ENCODE results near the gene PCDHA2.
"Not testable (repeated sequence)": the region's sequence is repeated elsewhere in the genome, so short reads cannot be mapped to it uniquely, and the experiment has no call there.

PCDHA2 gene

GRCh38 chr5:140767444-140767843, 27.2 kb upstream of the PCDHA2 start:
- Histone ChIP-seq H3K27me3 (ENCODE audit: low read length) (no peaks in the 10 kb centered on the region), H3K4me3 (ENCODE audit: insufficient read depth, low read length, poor library complexity, severe bottlenecking) (no peak overlapping the region), H3K27ac (ENCODE audit: low read depth, low read length) (no peak overlapping the region), H3K9me2 (replicated peaks; ENCODE audit: insufficient read depth, low read length) (no peaks in the 10 kb centered on the region), H3K36me3 (ENCODE audit: low read length) (0 out of 2 replicates have a peak, but pooled peaks cover 7% of the 10 kb centered on the region), H4K20me1 (ENCODE audit: low read depth, low read length) (no peaks in the 10 kb centered on the region), H3K9me3 (ENCODE audit: insufficient read depth, low read length) (peaks cover 50% of the 10 kb centered on the region), H3F3A (ENCODE audit: insufficient read depth) (no peaks in the 10 kb centered on the region), H3K4me2 (ENCODE audit: low read depth, low read length, poor library complexity, severe bottlenecking) (no peak overlapping the region), H3K9ac (ENCODE audit: low read length) (no peak overlapping the region), H3K79me2 (ENCODE audit: insufficient read depth, low read length) (no peaks in the 10 kb centered on the region), H2AFZ (ENCODE audit: low read depth, low read length, severe bottlenecking) (no peak overlapping the region)
- TF ChIP-seq, protein P1, sequence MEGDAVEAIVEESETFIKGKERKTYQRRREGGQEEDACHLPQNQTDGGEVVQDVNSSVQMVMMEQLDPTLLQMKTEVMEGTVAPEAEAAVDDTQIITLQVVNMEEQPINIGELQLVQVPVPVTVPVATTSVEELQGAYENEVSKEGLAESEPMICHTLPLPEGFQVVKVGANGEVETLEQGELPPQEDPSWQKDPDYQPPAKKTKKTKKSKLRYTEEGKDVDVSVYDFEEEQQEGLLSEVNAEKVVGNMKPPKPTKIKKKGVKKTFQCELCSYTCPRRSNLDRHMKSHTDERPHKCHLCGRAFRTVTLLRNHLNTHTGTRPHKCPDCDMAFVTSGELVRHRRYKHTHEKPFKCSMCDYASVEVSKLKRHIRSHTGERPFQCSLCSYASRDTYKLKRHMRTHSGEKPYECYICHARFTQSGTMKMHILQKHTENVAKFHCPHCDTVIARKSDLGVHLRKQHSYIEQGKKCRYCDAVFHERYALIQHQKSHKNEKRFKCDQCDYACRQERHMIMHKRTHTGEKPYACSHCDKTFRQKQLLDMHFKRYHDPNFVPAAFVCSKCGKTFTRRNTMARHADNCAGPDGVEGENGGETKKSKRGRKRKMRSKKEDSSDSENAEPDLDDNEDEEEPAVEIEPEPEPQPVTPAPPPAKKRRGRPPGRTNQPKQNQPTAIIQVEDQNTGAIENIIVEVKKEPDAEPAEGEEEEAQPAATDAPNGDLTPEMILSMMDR (IDR thresholded peaks at IDR 0.05; ENCODE audit: insufficient read depth, low read length, poor library complexity, severe bottlenecking), result no peak
- TF ChIP-seq EZH2phosphoT487 (conservative IDR thresholded peaks at IDR 0.05; ENCODE audit: low read length), result no peak

GRCh38 chr5:140780512-140780911, 14.1 kb upstream of the PCDHA2 start:
- H3K4me3 ChIP-seq (ENCODE audit: insufficient read depth, low read length, poor library complexity, severe bottlenecking), result no peak overlapping the region
- no peaks in the 10 kb centered on the region for H3K36me3 ChIP-seq (ENCODE audit: low read length)
- no peak overlapping the region for H3K9ac ChIP-seq (ENCODE audit: low read length)
- no peaks in the 10 kb centered on the region for H4K20me1 ChIP-seq (ENCODE audit: low read depth, low read length)
- no peaks in the 10 kb centered on the region for H3K27me3 ChIP-seq (ENCODE audit: low read length)
- H3K79me2 ChIP-seq (ENCODE audit: insufficient read depth, low read length), result no peaks in the 10 kb centered on the region
- H3K9me3 ChIP-seq (ENCODE audit: insufficient read depth, low read length), result peaks cover 13% of the 10 kb centered on the region; the same call in 1 of the 2 replicates
- H2AFZ ChIP-seq (ENCODE audit: low read depth, low read length, severe bottlenecking), result no peak overlapping the region
- TF ChIP-seq, protein P1 (IDR thresholded peaks at IDR 0.05; ENCODE audit: insufficient read depth, low read length, poor library complexity, severe bottlenecking), result no peak
- no peak for TF ChIP-seq EZH2phosphoT487 (conservative IDR thresholded peaks at IDR 0.05; ENCODE audit: low read length)
- no peaks in the 10 kb centered on the region for H3K9me2 ChIP-seq (replicated peaks; ENCODE audit: insufficient read depth, low read length)
- H3K27ac ChIP-seq (ENCODE audit: low read depth, low read length), result no peak overlapping the region
- no peak overlapping the region for H3K4me2 ChIP-seq (ENCODE audit: low read depth, low read length, poor library complexity, severe bottlenecking)
- no peaks in the 10 kb centered on the region for H3F3A ChIP-seq (ENCODE audit: insufficient read depth)

DNA sequence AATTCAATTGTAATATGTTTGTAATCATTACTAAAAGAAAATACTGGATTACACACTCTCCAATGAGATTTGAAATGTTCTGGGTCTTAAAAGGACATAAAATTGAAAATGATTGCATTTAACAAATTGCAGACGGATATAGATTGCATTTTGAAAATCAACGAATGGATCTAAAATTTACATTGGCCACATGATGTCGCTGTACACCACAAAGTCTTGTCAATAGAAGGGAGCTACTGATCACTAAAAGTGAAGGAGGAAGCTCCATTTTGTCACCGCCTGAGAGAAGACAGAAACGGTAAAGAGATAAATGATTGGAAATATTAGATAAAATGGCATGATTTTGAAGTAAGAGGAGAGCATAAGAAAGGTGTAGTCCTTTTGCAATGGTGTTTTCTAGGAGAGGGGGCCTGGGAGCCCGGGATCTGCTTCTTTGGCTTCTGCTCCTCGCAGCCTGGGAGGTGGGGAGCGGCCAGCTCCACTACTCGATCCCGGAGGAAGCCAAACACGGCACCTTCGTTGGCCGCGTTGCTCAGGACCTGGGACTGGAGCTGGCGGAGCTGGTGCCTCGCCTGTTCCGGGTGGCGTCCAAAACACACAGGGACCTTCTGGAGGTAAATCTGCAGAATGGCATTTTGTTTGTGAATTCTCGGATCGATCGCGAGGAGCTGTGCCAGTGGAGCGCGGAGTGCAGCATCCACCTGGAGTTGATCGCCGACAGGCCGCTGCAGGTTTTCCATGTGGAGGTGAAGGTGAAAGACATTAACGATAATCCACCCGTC, 8.6 kb upstream of the PCDHA2 start, which contains the start of gene PCDHA1:
TSS of gene PCDHA1 (plus strand) at position 236 of the 782 bp plus-strand sequence.
- no peaks in the 10 kb centered on the region for H3F3A ChIP-seq (ENCODE audit: insufficient read depth)
- H3K9me3 ChIP-seq (ENCODE audit: insufficient read depth, low read length), result peaks cover 9% of the 10 kb centered on the region; the same call in 1 of the 2 replicates
- H3K9ac ChIP-seq (ENCODE audit: low read length), result no peak within 1 kb of the TSS
- H3K36me3 ChIP-seq (ENCODE audit: low read length), result no peaks in the 10 kb centered on the region
- no peaks in the 10 kb centered on the region for H3K27me3 ChIP-seq (ENCODE audit: low read length)
- H3K4me2 ChIP-seq (ENCODE audit: low read depth, low read length, poor library complexity, severe bottlenecking), result no peak within 1 kb of the TSS
- no peaks in the 10 kb centered on the region for H4K20me1 ChIP-seq (ENCODE audit: low read depth, low read length)
- H3K27ac ChIP-seq (ENCODE audit: low read depth, low read length), result no peak within 1 kb of the TSS
- H3K9me2 ChIP-seq (replicated peaks; ENCODE audit: insufficient read depth, low read length), result no peaks in the 10 kb centered on the region
- TF ChIP-seq, protein P1 (IDR thresholded peaks at IDR 0.05; ENCODE audit: insufficient read depth, low read length, poor library complexity, severe bottlenecking), result no peak
- no peak for TF ChIP-seq EZH2phosphoT487 (conservative IDR thresholded peaks at IDR 0.05; ENCODE audit: low read length)
- H3K4me3 ChIP-seq (ENCODE audit: insufficient read depth, low read length, poor library complexity, severe bottlenecking), result no peak within 1 kb of the TSS
- no peak within 1 kb of the TSS for H2AFZ ChIP-seq (ENCODE audit: low read depth, low read length, severe bottlenecking)
- no peaks in the 10 kb centered on the region for H3K79me2 ChIP-seq (ENCODE audit: insufficient read depth, low read length)

DNA sequence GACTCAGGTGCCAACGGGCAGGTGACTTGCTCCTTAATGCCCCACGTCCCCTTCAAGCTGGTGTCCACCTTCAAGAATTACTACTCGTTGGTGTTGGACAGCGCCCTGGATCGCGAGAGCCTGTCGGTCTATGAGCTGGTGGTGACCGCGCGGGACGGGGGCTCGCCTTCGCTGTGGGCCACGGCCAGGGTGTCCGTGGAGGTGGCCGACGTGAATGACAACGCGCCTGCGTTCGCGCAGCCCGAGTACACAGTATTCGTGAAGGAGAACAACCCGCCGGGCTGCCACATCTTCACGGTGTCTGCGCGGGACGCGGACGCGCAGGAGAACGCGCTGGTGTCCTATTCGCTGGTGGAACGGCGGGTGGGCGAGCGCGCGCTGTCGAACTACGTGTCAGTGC, 7.2 kb upstream of the PCDHA2 start:
- not testable (repeated sequence) for H2AFZ ChIP-seq (ENCODE audit: low read depth, low read length, severe bottlenecking); H3K9me2 ChIP-seq (replicated peaks; ENCODE audit: insufficient read depth, low read length); H3K79me2 ChIP-seq (ENCODE audit: insufficient read depth, low read length); H3F3A ChIP-seq (ENCODE audit: insufficient read depth); H3K27ac ChIP-seq (ENCODE audit: low read depth, low read length); H3K27me3 ChIP-seq (ENCODE audit: low read length); H3K4me3 ChIP-seq (ENCODE audit: insufficient read depth, low read length, poor library complexity, severe bottlenecking); H3K4me2 ChIP-seq (ENCODE audit: low read depth, low read length, poor library complexity, severe bottlenecking); H3K36me3 ChIP-seq (ENCODE audit: low read length); H3K9me3 ChIP-seq (ENCODE audit: insufficient read depth, low read length); H3K9ac ChIP-seq (ENCODE audit: low read length); H4K20me1 ChIP-seq (ENCODE audit: low read depth, low read length)

GRCh38 chr5:140787849-140788504, 6.7 kb upstream of the PCDHA2 start:
- H2AFZ ChIP-seq (ENCODE audit: low read depth, low read length, severe bottlenecking); H3K79me2 ChIP-seq (ENCODE audit: insufficient read depth, low read length); H3K27me3 ChIP-seq (ENCODE audit: low read length); H3K9me3 ChIP-seq (ENCODE audit: insufficient read depth, low read length); H3K27ac ChIP-seq (ENCODE audit: low read depth, low read length); H4K20me1 ChIP-seq (ENCODE audit: low read depth, low read length); H3K4me2 ChIP-seq (ENCODE audit: low read depth, low read length, poor library complexity, severe bottlenecking); H3K4me3 ChIP-seq (ENCODE audit: insufficient read depth, low read length, poor library complexity, severe bottlenecking); H3F3A ChIP-seq (ENCODE audit: insufficient read depth); H3K9ac ChIP-seq (ENCODE audit: low read length); H3K36me3 ChIP-seq (ENCODE audit: low read length); H3K9me2 ChIP-seq (replicated peaks; ENCODE audit: insufficient read depth, low read length): not testable (repeated sequence)
